WTC11 (cell line): ENCODE results near the gene SUCLG2.

Experiments used
- ATF6 ChIP-seq: sonication (generic); formaldehyde crosslinking; IDR thresholded peaks from 2 replicates; pipeline ENCODE4 v1.8.1; 2023; ENCODE audit warnings: mild to moderate bottlenecking, missing genetic modification reagents
- CREB1 ChIP-seq: sonication (generic); formaldehyde crosslinking; IDR thresholded peaks from 2 replicates; pipeline ENCODE4 v1.8.0; 2023; ENCODE audit warnings: mild to moderate bottlenecking, missing genetic modification reagents
- CTCF ChIP-seq: fragments of 200-600 bp; IDR thresholded peaks from 2 replicates; pipeline ENCODE4 v1.8.0; 2022; ENCODE audit warnings: antibody characterized with exemption
- FOXP4 ChIP-seq: sonication (generic); formaldehyde crosslinking; IDR thresholded peaks from 2 replicates; pipeline ENCODE4 v1.8.0; 2022; ENCODE audit warnings: mild to moderate bottlenecking, missing genetic modification reagents
- SOX15 ChIP-seq: fragments of 250-450 bp; sonication (Bioruptor Pico); IDR thresholded peaks from 2 replicates; pipeline ENCODE4 v1.9.0; 2021; ENCODE audit warnings: mild to moderate bottlenecking
- USF1 ChIP-seq: sonication (generic); formaldehyde crosslinking; IDR thresholded peaks from 2 replicates; pipeline ENCODE4 v1.8.0; 2022; ENCODE audit warnings: mild to moderate bottlenecking, missing genetic modification reagents
- USF2 ChIP-seq: sonication (generic); formaldehyde crosslinking; IDR thresholded peaks from 2 replicates; pipeline ENCODE4 v1.8.1; 2023; ENCODE audit warnings: mild to moderate bottlenecking, missing genetic modification reagents, moderate library complexity
- ZNF219 ChIP-seq: sonication (generic); formaldehyde crosslinking; IDR thresholded peaks from 2 replicates; pipeline ENCODE4 v1.8.0; 2023; ENCODE audit warnings: missing genetic modification reagents, mild to moderate bottlenecking, borderline replicate concordance
- ZSCAN18 ChIP-seq: fragments of 250-450 bp; sonication (Bioruptor Pico); IDR thresholded peaks from 2 replicates; pipeline ENCODE4 v2.1.2; 2022; ENCODE audit warnings: mild to moderate bottlenecking, moderate library complexity
- TF ChIP-seq, protein P1 (sequence below): fragments of 250-450 bp; sonication (Bioruptor Pico); IDR thresholded peaks from 2 replicates; pipeline ENCODE4 v1.9.0; 2021; ENCODE audit warnings: mild to moderate bottlenecking
- TF ChIP-seq, protein P2 (sequence below): sonication (generic); formaldehyde crosslinking; conservative IDR thresholded peaks from 2 replicates; pipeline ENCODE4 v1.8.1; 2022; ENCODE audit warnings: mild to moderate bottlenecking, missing genetic modification reagents
- TF ChIP-seq, protein P3 (sequence below): sonication (generic); formaldehyde crosslinking; IDR thresholded peaks from 2 replicates; pipeline ENCODE4 v1.8.1; 2022; ENCODE audit warnings: low read depth, mild to moderate bottlenecking, moderate library complexity, missing genetic modification reagents, borderline replicate concordance

DNA sequence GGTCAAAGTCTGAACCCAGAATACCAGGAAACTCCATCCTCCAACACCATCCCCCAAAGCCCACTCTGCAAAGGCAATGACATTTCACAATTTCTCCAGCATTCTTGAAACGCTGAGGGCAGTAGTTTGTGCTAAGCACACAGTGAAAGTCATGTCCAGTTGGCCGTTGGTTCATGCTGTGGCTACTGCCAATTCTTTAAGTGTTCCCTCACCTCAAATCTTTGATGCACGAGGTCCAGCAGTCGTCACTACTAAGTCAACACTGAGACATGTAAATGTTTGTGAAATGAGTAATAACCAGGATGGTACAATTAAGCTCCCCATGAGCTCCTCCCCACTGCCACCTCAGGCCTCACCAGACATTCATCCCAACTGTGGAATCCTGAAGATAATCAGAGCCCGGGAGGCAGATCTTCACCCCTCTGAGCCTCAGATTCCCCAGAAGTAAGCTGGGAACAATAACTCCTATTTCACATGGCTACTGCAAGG lies 7.0 kb downstream of the SUCLG2 start:
- TF ChIP-seq FOXP4 (CRISPR knock-in tag) (no peak), CTCF (no peak), CREB1 (CRISPR knock-in tag) (no peak), ZNF219 (CRISPR knock-in tag) (no peak), SOX15 (CRISPR knock-in tag) (no peak), USF2 (no peak), USF1 (no peak), ZSCAN18 (CRISPR knock-in tag) (no peak), ATF6 (no peak)
- TF ChIP-seq, protein P1, sequence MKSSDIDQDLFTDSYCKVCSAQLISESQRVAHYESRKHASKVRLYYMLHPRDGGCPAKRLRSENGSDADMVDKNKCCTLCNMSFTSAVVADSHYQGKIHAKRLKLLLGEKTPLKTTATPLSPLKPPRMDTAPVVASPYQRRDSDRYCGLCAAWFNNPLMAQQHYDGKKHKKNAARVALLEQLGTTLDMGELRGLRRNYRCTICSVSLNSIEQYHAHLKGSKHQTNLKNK (CRISPR knock-in tag): no peak
- TF ChIP-seq, protein P2, sequence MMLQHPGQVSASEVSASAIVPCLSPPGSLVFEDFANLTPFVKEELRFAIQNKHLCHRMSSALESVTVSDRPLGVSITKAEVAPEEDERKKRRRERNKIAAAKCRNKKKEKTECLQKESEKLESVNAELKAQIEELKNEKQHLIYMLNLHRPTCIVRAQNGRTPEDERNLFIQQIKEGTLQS (CRISPR knock-in tag): no peak
- TF ChIP-seq, protein P3, sequence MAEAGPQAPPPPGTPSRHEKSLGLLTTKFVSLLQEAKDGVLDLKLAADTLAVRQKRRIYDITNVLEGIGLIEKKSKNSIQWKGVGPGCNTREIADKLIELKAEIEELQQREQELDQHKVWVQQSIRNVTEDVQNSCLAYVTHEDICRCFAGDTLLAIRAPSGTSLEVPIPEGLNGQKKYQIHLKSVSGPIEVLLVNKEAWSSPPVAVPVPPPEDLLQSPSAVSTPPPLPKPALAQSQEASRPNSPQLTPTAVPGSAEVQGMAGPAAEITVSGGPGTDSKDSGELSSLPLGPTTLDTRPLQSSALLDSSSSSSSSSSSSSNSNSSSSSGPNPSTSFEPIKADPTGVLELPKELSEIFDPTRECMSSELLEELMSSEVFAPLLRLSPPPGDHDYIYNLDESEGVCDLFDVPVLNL (CRISPR knock-in tag): no peak
